ENCODE data around the gene IRF2BP2. TPM values are rescaled to one million over a fixed set of nuclear protein-coding genes. Genes with fewer than 3 reads are reported as not detected.
A peak's percentile ranks its signal among the peaks of the same experiment; 100 is the strongest.

Gene IRF2BP2
- total and polyA plus RNA-seq, 2 of the 13 experiments (the other 11 are each of a cell fraction or from before 2014, with no cell fraction given) = 140 to 147 TPM

GRCh38 chr1:234600418-234601281, 9.3 kb downstream of the IRF2BP2 start:
- CTCF ChIA-PET (ENCODE audit: low intra/inter-chr PET ratio, low total read pairs) = no interaction called here
- Histone ChIP-seq H3K27ac (ENCODE audit: extremely low read length, insufficient read depth, low read length) (peak overlapping the region; percentile 100), H3K9ac (ENCODE audit: insufficient read depth, low read depth, low read length) (peak overlapping the region; percentile 97), H3K4me1 (ENCODE audit: insufficient read depth, low read length) (peaks cover 41% of the 10 kb centered on the region), H3K9me3 (ENCODE audit: low read length) (no peaks in the 10 kb centered on the region), H3K79me2 (ENCODE audit: insufficient read depth, low read length) (peaks cover 44% of the 10 kb centered on the region), H3K4me2 (ENCODE audit: low read depth, low read length) (peak overlapping the region; percentile 85), H4K20me1 (ENCODE audit: insufficient read depth, low read length) (peaks cover 9% of the 10 kb centered on the region; the same call in 1 of the 2 replicates), H3K4me3 (replicated peaks in 1 of 3; ENCODE audit: insufficient read depth in 1 of 3, low read depth in 2 of 3, low read length in 3 of 3) (peak overlapping the region; percentile 4 to 89 (median 87); a peak in 4 of 6 replicates), H2AFZ (ENCODE audit: low read length) (no peak overlapping the region), H3K36me3 (replicated peaks in 1 of 2; ENCODE audit: control insufficient read depth in 1 of 2, insufficient read depth in 2 of 2, low read length in 2 of 2) (no peaks in the 10 kb centered on the region; a peak in 2 of 5 replicates), H3K27me3 (ENCODE audit: control insufficient read depth in 1 of 2, insufficient read depth in 2 of 2, low read length in 2 of 2) (no peaks in the 10 kb centered on the region; a peak in 2 of 5 replicates)
- 2% methylated on average over 11 of the region's 11 CpGs for WGBS (ENCODE audit: low lambda C conversion rate)
- POLR2A ChIA-PET = interaction anchor here (0.6 to 7.0 kb wide), 36 partner anchors 11 to 483 kb away, joined by 3 to 159 read pairs (median 5); partner anchors contain the start of gene IRF2BP2
- in situ Hi-C loops (cut with HindIII; ENCODE audit: extremely low pct_ligation_motif_present, low pct_unique_long_range_greater_than_20kb) (no loop called here), intact Hi-C loops (cut with micrococcal nuclease; ENCODE audit: unreplicated experiment) (loop anchor here (2.0 to 10.0 kb wide), 2 partner anchors 54 to 214 kb away; no protein-coding TSS in a partner anchor)
- DNase-seq (ENCODE audit: low spot score) = peak; percentile 98
- ATAC-seq = peak; percentile 37
- TSS peak; percentile 84 for BruUV-seq (replicated peaks)
- FAIRE-seq = peak; percentile 68
- TF ChIP-seq NR2F1 (CRISPR knock-in tag; IDR thresholded peaks at IDR 0.05) = 0 out of 4 replicates have a peak, but pooled peaks of 1 of the 2 experiments have one; percentile 16
- TF ChIP-seq REST (IDR thresholded peaks at IDR 0.05; ENCODE audit: borderline replicate concordance in 1 of 2, low read depth in 1 of 2, low read length in 2 of 2) = peak in 1 of 2 experiments; percentile 59; a peak in 1 of 4 replicates
- TF ChIP-seq FOXA1 (IDR thresholded peaks at IDR 0.05) = no peak
- TF ChIP-seq FOXA1 (CRISPR knock-in tag; IDR thresholded peaks at IDR 0.05) = peak; percentile 83
- no peak for TF ChIP-seq BORCS8-MEF2B (CRISPR knock-in tag; IDR thresholded peaks at IDR 0.05)
- no peak for TF ChIP-seq PRPF4 (IDR thresholded peaks at IDR 0.05; ENCODE audit: low read depth, low read length, poor library complexity, severe bottlenecking)
- TF ChIP-seq FLYWCH1 (CRISPR knock-in tag; IDR thresholded peaks at IDR 0.05) = no peak
- TF ChIP-seq NCOR1 (IDR thresholded peaks at IDR 0.05; ENCODE audit: borderline replicate concordance, low read length) = peak; percentile 97
- no peak for TF ChIP-seq SOX6 (IDR thresholded peaks at IDR 0.05)
- peak; percentile 91 for TF ChIP-seq SOX6 (CRISPR knock-in tag; IDR thresholded peaks at IDR 0.05)
- TF ChIP-seq HOXA7 (CRISPR knock-in tag; IDR thresholded peaks at IDR 0.05) = no peak
- TF ChIP-seq SOX5 (CRISPR knock-in tag; IDR thresholded peaks at IDR 0.05; ENCODE audit: borderline replicate concordance) = peak; percentile 80; the same call in 1 of the 2 replicates
- TF ChIP-seq FOXK2 (IDR thresholded peaks at IDR 0.05) = peak; percentile 55; the same call in 1 of the 2 replicates
- peak; percentile 57 for TF ChIP-seq MAFF (IDR thresholded peaks at IDR 0.05; ENCODE audit: low read depth, low read length)
- TF ChIP-seq ZNF691 (CRISPR knock-in tag; IDR thresholded peaks at IDR 0.05; ENCODE audit: borderline replicate concordance, low read depth) = no peak
- peak; percentile 76; the same call in 1 of the 2 replicates for TF ChIP-seq SSRP1 (CRISPR knock-in tag; IDR thresholded peaks at IDR 0.05)
- TF ChIP-seq KDM1A (CRISPR knock-in tag; IDR thresholded peaks at IDR 0.05) = no peak
- 0 out of 2 replicates have a peak, but pooled peaks have one; percentile 0 for TF ChIP-seq ARNTL (CRISPR knock-in tag; IDR thresholded peaks at IDR 0.05)
- no peak for TF ChIP-seq ZNF788 (CRISPR knock-in tag; IDR thresholded peaks at IDR 0.05; ENCODE audit: borderline replicate concordance)
- TF ChIP-seq ZNF431 (CRISPR knock-in tag; IDR thresholded peaks at IDR 0.05; ENCODE audit: borderline replicate concordance, low read depth) = no peak
- TF ChIP-seq MED1 (CRISPR knock-in tag; IDR thresholded peaks at IDR 0.05) = peak; percentile 90

All from HepG2 (cell line).